NCI-H226 (cell line): ENCODE data around the gene PLEKHG4B.
"Not testable (repeated sequence)": the region's sequence is repeated elsewhere in the genome, so short reads cannot be mapped to it uniquely, and the experiment has no call there.

Source experiments
- DNase-seq: peaks from one replicate; pipeline ENCODE4 v3.0.0-alpha.2; 2015

PLEKHG4B gene

DNA sequence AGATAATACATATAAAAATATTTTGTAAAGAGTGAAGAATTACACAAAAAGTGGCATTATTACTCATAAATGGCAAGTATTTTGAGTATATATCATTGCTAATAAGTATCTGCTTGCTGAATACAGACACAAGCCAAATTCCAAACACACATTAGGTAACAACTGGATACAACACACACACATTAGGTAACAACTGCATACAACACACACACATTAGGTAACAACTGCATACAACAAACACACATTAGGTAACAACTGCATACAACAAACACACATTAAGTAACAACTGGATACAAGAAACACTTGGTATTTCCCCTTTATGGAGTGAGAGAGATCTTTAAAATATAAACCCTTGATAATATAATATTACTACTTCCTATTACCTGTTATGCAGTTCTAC lies 112.5 kb downstream of the PLEKHG4B start:
- no peak for DNase-seq

GRCh38 chr5:204966-205670 lies 113.2 kb downstream of the PLEKHG4B start:
- no peak for DNase-seq

DNA sequence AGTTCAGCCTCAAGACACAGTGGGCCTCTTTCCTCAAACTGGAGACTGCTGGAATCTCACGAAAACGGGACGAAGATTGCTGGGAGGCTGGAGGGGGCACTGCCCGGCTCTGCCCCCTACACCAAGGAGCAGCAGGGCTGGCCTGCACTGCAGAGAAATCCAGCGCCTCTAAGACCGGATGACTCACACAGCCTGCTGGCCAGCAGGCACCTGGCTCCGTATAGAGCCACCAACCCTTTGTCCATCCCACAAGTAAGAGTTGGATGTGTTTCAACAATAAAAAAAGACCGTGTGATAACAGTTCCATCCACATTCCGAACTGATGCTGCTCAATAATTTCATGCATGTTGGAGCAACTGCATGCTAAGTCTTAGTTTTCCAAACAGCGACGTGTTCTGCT lies 114.4 kb downstream of the PLEKHG4B start:
- DNase-seq, result no peak

DNA sequence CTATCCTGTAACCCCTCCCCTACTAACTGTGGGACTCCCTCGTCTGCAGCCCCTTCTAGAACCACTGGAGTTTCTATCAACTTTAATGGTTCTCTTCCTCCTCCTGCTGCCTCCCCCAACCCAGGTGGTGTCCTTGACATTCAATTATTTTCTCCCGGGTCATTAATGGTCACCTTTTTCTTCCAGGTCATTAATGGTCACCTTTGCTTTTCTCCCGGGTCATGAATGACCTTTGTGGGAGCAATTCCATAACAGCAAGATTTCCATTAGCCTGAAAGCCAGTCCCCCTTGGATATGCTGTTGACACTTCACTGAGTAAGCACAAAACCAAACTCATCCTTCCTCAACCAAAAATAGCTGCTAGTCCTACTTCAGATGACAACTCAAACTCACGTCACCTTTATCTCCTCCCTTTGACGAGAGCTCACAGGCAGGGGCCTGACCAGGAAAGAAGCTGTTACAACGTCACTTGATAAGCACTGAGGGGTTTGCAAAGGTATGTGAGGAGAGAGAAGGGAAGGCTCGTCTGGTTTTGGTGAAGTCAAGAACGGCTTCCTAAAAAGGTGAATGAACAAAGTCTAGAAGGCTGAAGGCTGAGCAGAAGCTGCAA lies 115.1 kb downstream of the PLEKHG4B start:
- DNase-seq, result no peak

- DNase-seq, result no peak
Observed at GRCh38 chr5:207599-207998, 115.6 kb downstream of the PLEKHG4B start.

DNA sequence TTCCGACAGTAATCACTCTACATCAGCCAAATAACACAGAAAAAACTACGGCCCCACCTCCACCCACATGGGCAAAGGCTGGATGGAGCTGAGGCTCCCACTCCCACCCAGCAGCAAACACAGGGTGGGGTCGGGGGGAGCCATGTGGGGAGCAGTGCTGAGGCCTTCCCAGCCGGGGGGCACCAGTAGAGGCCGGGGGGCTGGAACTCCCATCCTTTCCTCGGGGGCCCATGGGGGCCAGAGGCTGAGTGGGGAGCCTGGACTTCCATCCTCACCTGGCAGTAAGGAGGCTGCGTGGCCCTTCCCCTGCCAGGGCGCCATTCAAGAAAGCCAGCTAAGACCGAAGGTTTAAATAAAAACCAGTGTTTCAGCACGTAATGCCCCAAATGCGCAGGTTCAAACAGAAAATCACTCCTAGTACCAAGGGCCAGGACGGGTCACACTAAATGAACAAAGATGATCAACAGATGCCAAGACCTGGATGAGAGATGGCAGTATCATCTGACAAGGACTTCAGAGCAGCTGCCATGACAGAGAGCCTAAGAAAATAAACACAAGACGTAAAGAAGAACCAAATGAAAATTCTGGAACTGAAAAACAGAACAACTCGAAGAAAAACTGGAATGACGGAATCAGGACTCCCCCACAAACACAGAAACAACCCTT lies 116.6 kb downstream of the PLEKHG4B start:
- no peak for DNase-seq

- DNase-seq, result no peak
Observed at GRCh38 chr5:213803-214395, 121.9 kb downstream of the PLEKHG4B start.

DNA sequence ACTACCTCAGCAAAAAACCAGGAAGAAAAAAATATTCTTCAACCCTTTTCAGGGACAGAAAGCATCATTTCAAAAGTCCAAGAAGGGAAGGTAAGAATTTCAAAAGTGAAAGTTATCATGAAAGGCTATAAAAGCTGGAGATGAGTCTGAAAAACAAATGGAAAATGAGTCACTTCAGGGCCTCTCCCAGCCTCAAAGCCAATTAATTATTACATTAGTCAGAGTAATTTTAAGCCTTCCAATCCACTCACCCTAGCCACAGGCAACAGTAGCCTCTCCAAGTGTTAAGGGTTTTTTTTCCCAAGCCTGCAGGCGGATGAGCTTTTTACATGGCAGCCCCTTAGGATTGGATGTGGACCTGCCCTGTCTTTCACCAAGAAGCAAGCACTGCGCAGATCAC lies 123.3 kb downstream of the PLEKHG4B start:
- DNase-seq, result not testable (repeated sequence)

DNA sequence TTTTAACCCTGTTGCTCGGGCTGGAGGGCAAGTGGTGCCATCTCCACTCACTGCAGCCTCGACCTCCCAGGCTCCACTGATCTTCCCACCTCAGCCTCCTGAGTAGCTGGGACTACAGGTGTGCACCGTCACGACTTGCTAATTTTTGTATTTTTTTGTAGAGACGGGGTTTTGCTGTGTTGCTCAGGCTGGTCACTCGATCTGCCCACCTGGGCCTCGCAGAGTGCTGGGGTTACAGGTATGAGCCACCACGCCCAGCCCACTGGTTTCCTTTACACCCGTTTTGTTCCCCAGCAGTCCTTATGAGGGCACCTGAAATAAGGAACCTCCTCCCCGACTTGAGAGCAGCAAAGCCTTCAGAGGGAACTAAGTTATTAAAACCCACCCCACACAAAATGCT lies 124.1 kb downstream of the PLEKHG4B start:
- not testable (repeated sequence) for DNase-seq

- peak; percentile 71 for DNase-seq
Observed at GRCh38 chr5:217494-218456, 125.8 kb downstream of the PLEKHG4B start, which contains the start of the genes CCDC127 and SDHA. CCDC127 (minus strand) TSS chr5:218153; CDS start chr5:216849, 1,304 bp downstream. SDHA (plus strand) TSS chr5:218320; CDS start chr5:218356, 36 bp downstream.

GRCh38 chr5:218457-219291 lies 126.7 kb downstream of the PLEKHG4B start:
- no peak for DNase-seq

GRCh38 chr5:219460-219863 lies 127.5 kb downstream of the PLEKHG4B start:
- DNase-seq, result no peak

- no peak for DNase-seq
Observed at GRCh38 chr5:219991-220390, 128.0 kb downstream of the PLEKHG4B start.

GRCh38 chr5:222951-223715 lies 131.2 kb downstream of the PLEKHG4B start:
- DNase-seq, result not testable (repeated sequence)

GRCh38 chr5:223791-224190 lies 131.8 kb downstream of the PLEKHG4B start:
- DNase-seq, result no peak

DNA sequence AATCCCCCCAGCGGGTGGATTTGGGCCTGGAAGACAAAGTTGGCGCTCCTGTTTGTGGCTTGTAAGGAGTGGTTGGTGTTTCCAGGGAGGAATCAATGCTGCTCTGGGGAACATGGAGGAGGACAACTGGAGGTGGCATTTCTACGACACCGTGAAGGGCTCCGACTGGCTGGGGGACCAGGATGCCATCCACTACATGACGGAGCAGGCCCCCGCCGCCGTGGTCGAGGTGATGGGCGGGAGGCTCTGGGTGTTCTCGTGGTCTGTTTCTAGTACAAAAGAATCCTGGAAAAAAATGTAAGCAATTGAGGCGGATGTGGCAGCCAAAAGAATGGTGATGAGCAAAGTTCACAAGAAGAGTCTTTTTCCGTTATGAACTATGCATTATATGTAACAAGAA lies 133.4 kb downstream of the PLEKHG4B start:
- DNase-seq, result no peak

DNA sequence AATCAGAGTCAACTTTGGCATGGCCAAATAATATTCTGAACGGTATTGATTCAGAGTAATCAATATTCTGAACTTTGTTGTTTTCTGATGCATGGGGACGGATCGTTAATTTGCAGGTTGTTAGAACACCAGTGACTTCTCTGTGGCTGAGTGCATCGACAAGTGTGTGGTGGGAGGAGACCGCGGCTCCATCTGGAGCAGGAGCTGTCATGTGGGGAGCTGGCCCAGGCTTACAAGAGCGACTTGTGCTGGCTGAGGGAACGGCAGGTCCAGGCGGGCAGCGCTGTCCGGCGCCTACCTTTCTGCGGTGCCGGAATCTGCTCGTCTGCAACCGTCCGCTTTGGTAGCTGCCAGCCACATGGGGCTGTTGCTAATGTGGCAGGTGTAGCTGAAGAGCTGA lies 135.4 kb downstream of the PLEKHG4B start:
- DNase-seq, result not testable (repeated sequence)

DNA sequence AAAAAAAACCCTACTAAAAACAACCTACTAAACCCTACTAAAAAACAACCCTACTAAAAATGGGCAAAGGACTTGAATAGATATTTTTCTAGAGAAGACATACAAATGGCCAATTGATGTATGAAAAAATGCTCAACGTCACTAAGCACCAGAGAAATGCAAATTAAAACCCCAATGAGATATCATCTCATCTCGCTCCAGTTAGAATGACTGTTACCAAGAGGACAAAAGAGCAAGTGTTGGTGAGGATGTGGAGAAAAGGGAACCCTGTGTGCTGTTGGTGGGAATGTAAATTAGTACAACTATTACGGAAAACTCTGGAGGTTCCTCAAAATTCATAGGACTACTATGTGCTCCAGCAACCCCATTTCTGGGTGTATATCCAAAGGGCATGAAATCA lies 136.9 kb downstream of the PLEKHG4B start:
- DNase-seq, result no peak

GRCh38 chr5:230711-231110 lies 138.7 kb downstream of the PLEKHG4B start:
- no peak for DNase-seq

- no peak for DNase-seq
Observed at GRCh38 chr5:231661-232060, 139.7 kb downstream of the PLEKHG4B start.

- not testable (repeated sequence) for DNase-seq
Observed at GRCh38 chr5:233426-233825, 141.5 kb downstream of the PLEKHG4B start.
